GM19468 (cell line): ENCODE measurements around the gene FAM81A.
"Not testable (repeated sequence)": the region's sequence is repeated elsewhere in the genome, so short reads cannot be mapped to it uniquely, and the experiment has no call there.

Experiments
- ATAC-seq: cut with Tn5 transposase; IDR thresholded peaks from one replicate; pipeline ENCODE4 v1.9.1; 2021; ENCODE audit warnings: mild to moderate bottlenecking, moderate library complexity, moderate number of reproducible peaks; ENCODE audit not compliant: unreplicated experiment; ENCODE audit errors: extremely low read depth

FAM81A gene

DNA sequence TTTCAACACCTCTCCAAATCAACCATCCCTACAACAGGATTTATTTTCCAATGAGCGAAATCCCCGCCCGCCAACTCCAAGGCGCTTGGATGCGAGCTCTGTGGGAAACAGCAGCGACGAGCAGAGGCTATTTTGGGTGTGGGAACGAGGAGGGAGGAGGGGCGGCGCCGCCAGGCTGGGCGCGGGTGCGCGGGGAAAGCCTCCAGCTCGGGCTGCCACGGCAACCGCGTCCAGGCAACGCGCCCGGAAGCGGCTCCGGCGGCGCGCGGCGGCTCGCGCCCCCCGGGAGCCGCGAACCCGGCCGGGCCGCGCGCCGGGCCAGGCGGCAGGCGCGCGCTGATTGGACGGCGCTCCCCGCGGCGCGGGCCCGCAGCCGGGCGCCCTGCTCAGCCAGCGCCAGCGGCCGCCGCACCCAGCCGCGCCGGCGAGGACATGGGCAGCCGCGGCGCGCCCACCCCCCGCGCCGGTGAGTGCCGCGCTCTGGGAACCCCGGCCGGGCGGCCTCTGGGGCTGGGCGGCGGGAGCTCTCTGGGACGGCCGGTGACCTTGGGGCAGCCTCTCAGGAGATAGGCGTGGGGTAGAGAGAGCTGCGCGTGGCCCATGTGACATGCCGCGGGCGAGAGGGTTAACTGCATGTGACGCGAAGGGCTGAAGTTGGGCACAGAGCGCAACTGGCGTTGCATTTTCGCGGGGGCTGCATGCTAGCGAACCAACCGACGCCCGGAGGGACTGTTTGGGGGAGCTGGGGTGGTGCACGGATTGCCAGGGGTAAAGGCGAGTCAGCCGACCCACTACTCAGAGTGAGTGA is at the start of gene FAM81A:
Gene FAM81A, plus strand, starts transcription at position 370 of the 808 bp plus-strand sequence. CDS start 20,441 bp downstream, outside the sequence.
- peak; percentile 66 for ATAC-seq

DNA sequence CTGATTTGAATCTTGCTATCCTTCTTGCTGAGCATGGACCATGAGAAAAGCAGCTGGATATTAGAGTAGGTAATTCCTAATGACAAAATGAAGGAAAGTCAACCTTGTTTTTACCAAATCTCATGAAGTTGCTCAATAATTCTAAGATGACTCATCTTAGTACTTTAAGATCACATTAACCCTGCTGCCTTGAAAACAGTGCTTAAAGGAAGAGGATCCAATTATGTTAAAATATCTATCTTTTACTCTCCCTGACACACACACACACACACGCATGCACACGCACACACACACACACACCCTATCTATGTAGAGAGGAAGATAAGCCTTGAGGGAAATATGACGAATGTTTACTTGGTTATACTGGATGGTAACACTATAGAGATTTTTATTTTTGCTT is 49.3 kb upstream of the FAM81A start:
- no peak for ATAC-seq

DNA sequence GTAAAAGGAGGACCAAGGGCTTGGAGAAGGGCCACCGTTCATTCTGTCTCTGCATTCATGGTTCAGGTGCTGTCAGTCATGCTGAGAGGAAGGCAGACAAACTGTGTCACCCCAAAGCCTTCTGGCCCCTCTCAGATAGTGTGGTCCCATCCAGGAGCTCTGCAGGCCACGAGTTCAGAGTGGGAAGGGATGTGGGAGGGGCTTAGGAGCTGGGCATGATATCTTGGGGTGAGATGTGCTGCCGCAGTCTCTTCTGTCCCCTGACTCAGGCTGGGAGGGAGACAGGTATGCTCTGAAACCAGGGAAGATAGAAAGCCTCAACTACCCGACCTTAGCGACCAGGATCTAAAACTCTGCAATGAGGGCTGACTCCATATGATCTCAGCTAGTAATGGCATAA is 45.7 kb upstream of the FAM81A start:
- no peak for ATAC-seq

DNA sequence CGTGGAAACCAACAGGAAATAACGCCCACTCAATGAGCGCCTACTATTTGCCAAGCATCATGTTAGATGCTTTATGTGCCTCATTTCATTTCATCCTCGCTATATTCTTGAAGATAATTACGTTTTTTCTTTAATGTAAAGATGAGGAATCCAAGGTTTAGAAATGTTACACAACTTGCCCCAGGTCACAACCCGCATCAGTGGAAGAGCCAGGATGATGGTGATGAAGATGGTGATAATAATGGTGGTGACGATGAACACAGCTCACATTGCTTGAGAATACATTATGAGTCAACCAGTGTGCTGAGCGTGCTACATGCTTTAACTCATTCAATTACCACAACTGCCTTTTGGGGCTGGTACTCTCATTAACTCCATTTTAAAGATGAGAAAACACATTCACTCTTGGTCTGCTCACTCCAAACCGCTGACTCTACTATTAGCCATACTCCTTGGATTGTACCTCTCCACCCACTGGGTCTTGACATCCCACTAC is 43.8 kb upstream of the FAM81A start:
- ATAC-seq = no peak

DNA sequence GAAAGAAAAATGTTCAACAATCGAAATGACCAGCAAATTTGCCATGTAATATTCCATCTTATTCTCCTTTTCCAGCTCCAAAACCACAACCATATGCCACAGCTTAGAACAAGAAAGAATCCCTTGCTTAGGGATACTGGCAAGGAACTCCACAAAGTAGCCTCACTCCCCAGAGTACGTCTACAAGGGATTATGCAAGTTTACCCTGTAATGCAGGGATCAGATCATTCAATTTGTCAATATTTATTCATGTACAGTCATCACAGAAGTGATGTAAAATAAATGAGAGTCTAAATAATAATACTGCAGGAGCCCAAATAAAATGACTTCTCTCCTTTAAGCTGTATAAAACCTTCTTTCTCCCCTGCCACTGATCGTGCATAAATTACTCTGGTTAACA is 41.8 kb upstream of the FAM81A start:
- ATAC-seq = no peak

DNA sequence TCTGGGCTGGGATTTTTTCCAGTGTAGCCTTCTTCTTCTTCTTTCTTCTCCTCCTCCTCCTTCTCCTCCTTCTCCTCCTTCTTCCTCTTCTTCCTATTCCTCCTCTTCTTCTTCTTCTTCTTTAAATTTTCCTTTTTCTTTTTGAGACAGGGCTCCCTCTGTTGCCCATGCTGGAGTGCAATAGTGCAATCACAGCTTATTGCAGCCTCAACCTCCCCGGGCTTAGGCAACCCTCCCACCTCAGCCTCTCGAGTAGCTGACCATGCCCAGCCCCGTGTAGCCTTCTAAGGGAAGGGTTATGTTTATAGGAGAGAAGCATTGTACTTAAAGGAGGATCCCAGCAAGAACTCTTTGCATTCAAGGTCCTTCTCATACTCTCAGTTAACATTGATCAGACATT is 41.3 kb upstream of the FAM81A start:
- no peak for ATAC-seq

DNA sequence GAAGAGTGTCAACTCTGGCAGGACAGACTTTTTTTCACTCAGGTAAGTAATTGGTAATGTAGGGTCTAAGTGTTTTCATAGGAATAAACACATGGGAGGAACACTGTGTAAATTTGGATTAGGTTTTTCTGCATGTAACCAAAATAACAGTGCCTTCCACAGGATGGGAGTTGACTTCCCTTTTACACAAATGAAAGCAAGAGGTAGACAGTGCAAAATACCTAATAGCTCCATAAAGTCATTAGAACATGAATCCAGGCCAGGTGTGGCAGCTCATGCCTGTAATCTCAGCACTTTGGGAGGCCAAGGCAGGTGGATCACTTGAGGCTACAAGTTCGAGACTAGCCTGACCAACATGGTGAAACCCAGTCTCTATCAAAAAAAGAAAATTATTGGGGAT is 39.8 kb upstream of the FAM81A start:
- ATAC-seq = no peak

DNA sequence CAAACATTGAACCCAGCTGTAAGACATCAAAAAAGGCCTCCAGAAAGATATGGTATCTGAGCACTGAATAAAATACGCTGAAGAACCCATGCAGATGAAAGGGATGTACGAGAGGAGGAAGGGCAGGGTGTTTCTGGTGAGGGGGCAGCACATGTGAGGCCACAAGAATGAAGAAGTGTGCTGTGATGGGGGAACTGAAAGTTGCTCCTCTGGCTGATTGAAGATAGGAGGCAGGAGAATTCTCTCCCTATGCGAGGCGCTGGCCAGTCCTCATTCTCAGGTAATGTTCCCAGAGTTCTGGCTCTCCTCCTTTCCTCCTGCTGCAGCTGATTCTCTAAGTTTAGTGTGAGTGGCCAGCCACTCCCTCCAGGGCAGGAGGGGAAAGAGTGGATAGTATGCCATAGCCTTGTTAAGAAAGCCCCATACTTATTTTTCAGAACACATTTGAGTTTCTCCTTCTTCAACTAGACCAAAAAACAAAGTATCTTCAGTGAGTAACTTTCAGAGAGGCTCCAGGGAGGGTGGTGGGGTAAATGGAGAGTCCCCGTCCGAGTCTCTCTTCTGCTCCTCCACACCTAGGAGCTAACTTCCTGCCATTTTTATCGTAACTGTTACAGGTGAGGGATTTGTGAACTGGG is 38.4 kb upstream of the FAM81A start:
- peak; percentile 53 for ATAC-seq

DNA sequence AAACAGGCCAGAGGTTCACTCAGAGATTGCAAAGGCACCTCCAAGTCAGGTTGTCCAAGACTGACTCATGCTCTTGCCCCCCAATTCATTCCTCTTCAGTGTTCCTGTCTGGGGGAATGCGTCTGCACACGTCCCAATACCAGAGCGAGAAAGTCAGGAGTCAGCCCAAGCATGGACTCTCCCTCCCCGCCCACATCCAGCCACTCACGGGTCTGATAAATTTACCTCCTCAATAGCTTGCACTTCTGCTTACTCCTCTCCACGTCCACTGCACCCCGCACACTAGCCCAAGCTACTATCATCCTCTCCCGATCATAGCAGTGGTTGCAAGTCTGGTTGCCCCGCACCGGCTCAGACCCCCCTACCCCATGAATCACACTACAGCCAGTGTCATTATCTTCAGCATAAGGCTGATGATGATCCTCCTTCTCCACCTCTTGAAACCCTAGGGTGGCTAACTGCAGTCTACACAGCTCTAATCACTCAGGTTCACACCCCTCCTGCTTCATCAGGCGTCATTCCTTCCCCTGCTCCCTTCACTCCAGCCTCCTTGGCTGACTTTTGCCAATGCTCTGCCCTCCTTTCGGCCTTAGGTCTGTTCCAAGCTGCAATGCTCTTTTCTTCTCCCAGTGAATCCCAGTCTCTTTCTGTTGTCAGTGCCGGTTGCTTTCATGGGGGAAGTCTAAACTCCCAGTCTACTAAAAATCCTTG is 37.7 kb upstream of the FAM81A start:
- no peak for ATAC-seq

DNA sequence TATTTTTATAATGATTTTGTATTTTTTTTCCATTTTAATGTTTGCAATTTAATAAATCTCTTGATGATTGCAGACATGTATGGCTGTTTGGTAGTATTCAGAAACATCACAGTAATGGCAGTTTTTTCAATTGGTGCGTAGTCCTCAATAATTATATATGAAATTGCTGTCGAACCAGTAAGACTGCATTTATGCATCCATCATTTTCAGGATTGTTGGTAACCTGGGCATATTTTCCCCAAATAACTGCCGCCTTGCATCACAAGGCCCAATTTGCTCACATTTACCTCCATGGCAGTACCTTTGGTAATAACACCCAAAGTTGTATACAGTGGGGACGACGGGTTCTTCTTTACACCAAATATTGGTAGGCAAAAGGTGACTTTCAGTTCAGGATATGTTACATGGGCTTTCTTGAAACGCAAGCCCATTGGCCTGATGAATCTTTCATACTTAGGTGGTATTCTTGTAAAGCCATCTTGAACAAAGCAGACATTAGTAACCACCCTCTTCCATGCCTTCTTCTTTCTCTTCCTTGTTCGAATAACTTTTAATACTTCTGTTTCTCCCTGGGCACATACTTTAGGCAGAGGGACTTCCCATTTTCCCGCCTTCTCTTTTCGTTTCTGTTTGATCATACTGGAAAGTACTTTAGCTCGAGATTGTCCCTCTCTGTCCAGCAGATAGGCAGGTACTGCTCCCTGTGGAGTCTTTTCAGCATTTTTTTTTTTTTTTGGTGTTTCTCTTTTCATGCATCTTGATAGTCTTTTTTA is 36.7 kb upstream of the FAM81A start:
- not testable (repeated sequence) for ATAC-seq

DNA sequence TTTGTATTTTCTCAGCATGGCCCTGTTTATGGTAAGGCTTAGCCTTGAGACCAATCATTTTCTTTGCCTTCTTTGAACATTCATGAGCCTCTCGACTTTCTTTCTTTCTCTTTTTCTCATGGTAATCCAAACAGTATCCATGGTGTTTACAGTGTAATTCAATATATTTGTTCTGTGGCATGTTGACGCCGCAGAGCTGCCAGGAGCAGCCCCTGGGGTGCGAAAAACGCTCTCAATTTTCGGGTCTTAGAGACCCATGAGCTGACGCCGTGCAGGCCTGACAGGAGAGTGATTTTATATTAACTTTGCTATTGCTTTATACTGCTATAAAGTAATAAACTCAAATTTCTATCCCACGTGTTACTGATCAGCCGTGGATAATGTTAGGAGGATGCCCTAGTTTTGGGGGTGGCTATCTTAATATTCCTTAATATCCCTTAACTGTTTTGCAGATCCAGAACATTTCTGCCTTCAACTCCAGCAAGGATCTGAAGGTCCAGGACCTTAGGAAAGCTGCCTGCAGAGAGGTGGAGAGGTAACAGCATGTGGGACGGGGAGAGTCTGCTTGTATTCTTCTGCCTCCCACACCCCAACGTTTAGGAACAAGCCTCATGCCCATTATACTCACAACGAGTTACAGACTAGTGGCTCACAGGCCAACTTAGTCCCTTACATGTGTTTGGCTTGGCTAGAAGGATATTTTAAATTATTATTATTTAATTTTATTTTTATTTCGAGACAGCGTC is 36.0 kb upstream of the FAM81A start:
- no peak for ATAC-seq

DNA sequence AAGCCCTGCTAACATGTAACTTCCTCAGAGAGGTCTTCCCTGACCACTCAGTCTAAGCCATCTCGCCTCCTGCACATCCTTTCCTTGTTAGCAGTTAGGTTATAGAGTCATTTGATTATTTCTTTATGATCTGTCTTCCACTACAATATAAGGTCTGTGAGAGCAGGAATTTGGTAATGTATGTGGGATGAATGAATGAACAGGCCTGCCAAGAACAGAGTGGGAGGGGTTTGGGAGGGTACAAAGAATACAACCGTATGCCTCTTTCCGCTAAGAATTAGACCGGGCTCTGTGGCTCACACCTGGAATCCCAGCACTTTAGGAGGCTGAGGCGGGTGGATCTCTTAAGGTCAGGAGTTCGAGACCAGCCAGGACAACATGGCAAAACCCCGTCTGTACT is 32.9 kb upstream of the FAM81A start:
- ATAC-seq = no peak

DNA sequence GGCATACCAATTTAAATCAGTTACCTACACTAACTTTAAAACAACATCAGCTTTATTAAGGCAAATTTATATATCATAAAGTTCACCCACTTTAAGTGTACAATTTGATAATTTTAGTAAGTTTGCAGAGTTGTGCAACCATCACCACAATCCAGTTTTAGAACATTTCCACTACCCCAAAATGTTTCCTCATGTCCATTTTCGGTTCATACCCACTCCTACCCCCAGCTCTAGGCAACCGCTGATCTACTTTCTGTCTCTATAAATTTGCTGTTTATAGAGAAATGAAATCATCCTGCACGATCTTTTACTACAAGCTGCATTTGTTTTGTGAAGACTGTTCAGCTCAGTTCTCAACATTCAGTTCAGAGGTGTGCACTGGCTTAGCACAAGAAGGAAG is 31.5 kb upstream of the FAM81A start:
- no peak for ATAC-seq

DNA sequence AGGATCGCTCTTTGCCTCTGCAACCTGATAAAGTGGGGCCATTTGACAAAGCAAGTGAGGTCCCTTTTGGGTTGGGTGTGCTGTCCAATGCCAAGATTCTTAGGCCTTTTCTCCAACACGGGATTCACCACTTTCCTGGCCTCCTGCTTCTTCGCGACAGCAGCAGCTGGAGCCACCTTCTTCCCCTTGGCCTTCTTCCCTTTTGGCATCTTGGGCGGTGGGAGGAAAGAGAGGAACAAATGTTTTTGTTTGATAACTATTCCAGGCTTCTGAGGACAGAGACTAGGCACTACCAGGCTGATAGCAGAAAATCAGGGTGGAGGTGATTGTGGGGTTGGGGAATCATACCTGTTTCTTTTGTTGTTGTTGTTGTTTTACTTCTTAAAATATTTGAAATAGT is 30.0 kb upstream of the FAM81A start:
- ATAC-seq = no peak

DNA sequence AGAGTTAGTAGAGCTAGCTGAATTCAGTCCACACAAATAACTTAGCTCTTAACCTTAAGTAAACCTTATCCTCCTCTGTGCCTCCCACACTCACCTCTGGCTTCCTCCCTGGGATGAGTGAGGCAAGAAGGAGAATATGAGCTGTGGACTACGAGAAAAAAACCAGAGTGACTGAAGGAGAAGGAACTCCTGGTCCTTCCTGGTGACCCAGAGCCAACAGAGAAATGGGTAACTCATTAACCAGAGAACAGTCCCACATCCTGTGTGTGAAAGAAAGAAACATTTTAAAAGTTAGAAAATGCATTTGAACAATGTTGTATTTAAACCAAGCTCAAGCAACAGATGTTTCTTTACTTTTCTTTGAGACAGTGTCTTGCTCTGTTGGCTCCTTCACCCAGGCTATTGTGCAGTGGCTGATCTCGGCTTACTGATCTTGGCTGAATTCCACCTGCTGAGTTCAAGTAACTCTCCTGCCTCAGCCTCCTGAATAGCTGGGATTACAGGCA is 27.5 kb upstream of the FAM81A start:
- ATAC-seq = no peak

DNA sequence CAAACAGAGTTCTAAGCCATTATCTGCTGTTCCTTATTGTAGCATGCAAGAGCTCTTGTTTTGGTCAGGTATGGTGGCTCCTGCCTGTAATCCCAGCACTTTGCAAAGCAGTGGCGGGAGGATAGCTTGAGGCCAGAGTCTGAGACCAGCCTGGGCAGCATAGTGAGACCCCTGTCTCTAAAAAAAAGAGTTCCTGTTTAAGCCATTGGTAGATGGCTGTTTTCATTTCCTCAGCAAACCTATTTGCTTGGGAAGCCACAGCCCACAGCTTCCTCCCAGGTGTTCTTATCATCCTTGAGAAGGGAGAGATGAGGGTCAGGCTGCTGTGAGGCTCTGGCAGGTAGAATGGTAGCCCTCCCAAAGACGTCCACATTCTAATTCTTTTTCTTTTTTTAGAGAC is 24.4 kb upstream of the FAM81A start:
- no peak for ATAC-seq

DNA sequence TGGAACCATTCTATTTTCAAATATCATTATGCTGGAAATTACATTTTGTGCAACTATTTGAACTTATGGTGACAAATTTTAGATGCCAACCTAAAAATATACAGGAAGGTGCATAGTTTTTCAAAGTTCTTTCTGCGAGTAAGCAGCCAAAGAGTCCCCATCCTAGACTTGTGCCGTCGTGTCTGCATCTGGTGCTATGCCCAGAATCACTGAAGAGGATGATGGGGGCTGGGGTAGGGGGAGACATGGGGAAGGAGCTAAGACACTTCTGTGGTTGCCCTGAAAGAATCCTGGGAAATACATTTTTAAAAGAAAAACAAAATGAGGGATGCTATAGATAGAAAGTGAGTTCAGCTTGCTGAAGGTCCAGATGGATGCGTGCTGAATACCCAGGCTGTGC is 21.2 kb upstream of the FAM81A start:
- no peak for ATAC-seq

DNA sequence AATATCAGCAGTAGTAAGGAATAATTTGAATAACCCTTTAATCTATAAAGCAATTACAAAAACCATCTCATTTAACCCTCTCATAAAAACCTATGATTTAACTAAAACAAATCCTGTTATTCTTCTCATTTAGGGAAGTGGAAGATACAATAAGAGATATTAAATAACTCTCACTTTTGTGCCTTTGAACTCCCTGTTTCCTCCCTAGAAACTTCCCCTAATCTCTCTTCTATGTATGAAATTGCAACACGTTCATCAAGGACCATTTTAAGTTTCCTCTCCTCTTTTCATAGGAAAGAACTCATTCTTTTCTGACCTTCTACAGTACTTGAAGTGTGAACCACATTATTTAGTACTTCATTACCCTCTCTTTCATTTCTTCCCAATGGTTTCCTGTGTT is 18.8 kb upstream of the FAM81A start:
- ATAC-seq = no peak

DNA sequence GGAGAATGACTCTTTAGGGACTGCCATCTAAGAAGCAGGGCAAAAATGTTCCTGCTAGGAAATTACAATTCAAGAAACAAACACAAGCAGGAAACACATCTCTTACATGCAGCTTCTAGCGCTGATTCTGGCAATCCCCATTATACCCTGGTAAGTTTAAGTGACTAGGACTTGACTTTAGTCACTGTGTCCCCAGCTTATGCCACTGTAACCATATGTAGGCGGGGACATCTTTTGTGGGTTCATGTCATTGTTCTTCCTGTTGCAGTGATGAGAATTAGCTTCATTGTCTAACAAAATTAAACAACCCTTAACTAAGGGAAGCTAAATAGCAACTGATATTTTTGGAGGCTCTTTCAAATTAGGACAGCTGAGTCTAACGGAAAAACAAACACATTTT is 17.9 kb upstream of the FAM81A start:
- ATAC-seq = no peak
